GM06990 (cell line): ENCODE measurements around the gene ZFHX3.

Source experiments
- DNase-seq: peaks from one replicate; pipeline ENCODE4 v3.0.0-alpha.2; 2011; ENCODE audit not compliant: insufficient read length; ENCODE audit errors: extremely low read depth
- H3K27me3 ChIP-seq: replicated peaks from 2 replicates; pipeline ENCODE4 v1.6.0; 2011; ENCODE audit warnings: low read length; ENCODE audit not compliant: control insufficient read depth, insufficient read depth
- H3K36me3 ChIP-seq: 2 replicates; pipeline ENCODE4 v1.5.1; 2011; ENCODE audit warnings: low read length; ENCODE audit not compliant: control insufficient read depth, insufficient read depth
- H3K4me3 ChIP-seq: replicated peaks from 2 replicates; pipeline ENCODE4 v1.5.1; 2011; ENCODE audit warnings: low read depth, mild to moderate bottlenecking, control low read depth, low read length
- TF ChIP-seq, protein P1 (sequence below): IDR thresholded peaks from 2 replicates; pipeline ENCODE4 v1.5.1; 2011; ENCODE audit warnings: low read length, control low read depth, mild to moderate bottlenecking, inconsistent platforms; ENCODE audit not compliant: insufficient read depth, poor library complexity, severe bottlenecking

The ZFHX3 gene

GRCh38 chr16:72812672-72813071, 235.3 kb downstream of the ZFHX3 start:
- Histone ChIP-seq H3K4me3 (no peak overlapping the region), H3K36me3 (no peaks in the 10 kb centered on the region), H3K27me3 (no peaks in the 10 kb centered on the region)
- no peak for DNase-seq
- TF ChIP-seq, protein P1, sequence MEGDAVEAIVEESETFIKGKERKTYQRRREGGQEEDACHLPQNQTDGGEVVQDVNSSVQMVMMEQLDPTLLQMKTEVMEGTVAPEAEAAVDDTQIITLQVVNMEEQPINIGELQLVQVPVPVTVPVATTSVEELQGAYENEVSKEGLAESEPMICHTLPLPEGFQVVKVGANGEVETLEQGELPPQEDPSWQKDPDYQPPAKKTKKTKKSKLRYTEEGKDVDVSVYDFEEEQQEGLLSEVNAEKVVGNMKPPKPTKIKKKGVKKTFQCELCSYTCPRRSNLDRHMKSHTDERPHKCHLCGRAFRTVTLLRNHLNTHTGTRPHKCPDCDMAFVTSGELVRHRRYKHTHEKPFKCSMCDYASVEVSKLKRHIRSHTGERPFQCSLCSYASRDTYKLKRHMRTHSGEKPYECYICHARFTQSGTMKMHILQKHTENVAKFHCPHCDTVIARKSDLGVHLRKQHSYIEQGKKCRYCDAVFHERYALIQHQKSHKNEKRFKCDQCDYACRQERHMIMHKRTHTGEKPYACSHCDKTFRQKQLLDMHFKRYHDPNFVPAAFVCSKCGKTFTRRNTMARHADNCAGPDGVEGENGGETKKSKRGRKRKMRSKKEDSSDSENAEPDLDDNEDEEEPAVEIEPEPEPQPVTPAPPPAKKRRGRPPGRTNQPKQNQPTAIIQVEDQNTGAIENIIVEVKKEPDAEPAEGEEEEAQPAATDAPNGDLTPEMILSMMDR = no peak

DNA sequence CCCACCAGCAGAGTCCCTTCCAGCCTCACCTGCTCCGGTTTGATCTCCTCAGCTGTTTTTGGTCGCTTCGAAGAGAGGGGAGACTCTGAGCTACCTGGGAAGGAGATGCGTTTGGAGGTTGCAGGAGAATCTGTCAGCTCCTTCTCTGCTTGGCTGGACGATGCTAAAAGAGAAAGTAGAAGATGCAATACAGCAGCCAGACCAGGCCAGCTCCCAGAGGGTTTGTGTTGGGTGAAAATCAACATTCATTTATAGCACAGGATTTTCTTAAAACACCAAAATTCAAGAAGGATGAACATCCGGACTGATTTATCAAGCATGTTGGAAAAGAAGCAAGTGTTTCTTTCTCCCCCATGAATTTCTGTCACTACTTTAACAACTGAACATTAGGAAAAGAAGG, 236.1 kb downstream of the ZFHX3 start:
- no peak for DNase-seq
- no peaks in the 10 kb centered on the region for H3K27me3 ChIP-seq
- no peaks in the 10 kb centered on the region for H3K36me3 ChIP-seq
- TF ChIP-seq, protein P1 = no peak
- H3K4me3 ChIP-seq = no peak overlapping the region

- H3K36me3 ChIP-seq = no peaks in the 10 kb centered on the region
Measured at GRCh38 chr16:72811188-72811720, 236.7 kb downstream of the ZFHX3 start.

DNA sequence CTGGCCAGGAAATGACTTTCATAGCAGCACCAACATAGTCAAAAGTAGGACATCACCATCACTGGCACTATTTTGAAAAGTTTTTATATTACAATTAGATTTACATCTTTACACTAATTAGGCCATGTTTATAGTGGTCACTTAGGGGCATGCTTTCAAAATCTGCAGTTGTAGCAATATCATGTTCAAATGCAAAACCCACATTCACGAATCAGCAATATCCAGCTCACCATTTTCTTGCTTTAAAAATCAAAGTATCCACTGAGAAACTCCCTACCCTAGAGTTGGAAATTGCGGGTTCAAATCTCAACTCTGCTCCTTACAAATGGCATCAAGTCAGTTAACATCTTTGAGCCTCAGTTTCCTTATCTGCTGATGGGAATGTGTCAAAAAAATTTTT, 237.4 kb downstream of the ZFHX3 start:
- no peak for DNase-seq
- TF ChIP-seq, protein P1 = no peak
- Histone ChIP-seq H3K27me3 (no peaks in the 10 kb centered on the region), H3K4me3 (no peak overlapping the region), H3K36me3 (no peaks in the 10 kb centered on the region)

More at GRCh38 chr16:72811188-72811720, 236.7 kb downstream of the ZFHX3 start:
- Histone ChIP-seq H3K27me3 (no peaks in the 10 kb centered on the region), H3K4me3 (no peak overlapping the region)
- TF ChIP-seq, protein P1 = no peak
- no peak for DNase-seq

- TF ChIP-seq, protein P1 = no peak
- Histone ChIP-seq H3K27me3 (no peaks in the 10 kb centered on the region), H3K36me3 (no peaks in the 10 kb centered on the region), H3K4me3 (no peak overlapping the region)
- DNase-seq = no peak
Measured at GRCh38 chr16:72809446-72809845, 238.5 kb downstream of the ZFHX3 start.

GRCh38 chr16:72808754-72809153, 239.2 kb downstream of the ZFHX3 start:
- no peak for DNase-seq
- no peak overlapping the region for H3K4me3 ChIP-seq
- H3K27me3 ChIP-seq = no peaks in the 10 kb centered on the region
- no peaks in the 10 kb centered on the region for H3K36me3 ChIP-seq
- TF ChIP-seq, protein P1 = no peak
